HG02610 (cell line): ENCODE data around the gene RIPOR2.
A peak's percentile ranks its signal among the peaks of the same experiment; 100 is the strongest.
"Not testable (repeated sequence)": the region's sequence is repeated elsewhere in the genome, so short reads cannot be mapped to it uniquely, and the experiment has no call there.

Experiments used
- ATAC-seq: cut with Tn5 transposase; IDR thresholded peaks from one replicate; pipeline ENCODE4 v1.9.1; 2021; ENCODE audit warnings: mild to moderate bottlenecking, moderate library complexity; ENCODE audit not compliant: unreplicated experiment

Gene RIPOR2

DNA sequence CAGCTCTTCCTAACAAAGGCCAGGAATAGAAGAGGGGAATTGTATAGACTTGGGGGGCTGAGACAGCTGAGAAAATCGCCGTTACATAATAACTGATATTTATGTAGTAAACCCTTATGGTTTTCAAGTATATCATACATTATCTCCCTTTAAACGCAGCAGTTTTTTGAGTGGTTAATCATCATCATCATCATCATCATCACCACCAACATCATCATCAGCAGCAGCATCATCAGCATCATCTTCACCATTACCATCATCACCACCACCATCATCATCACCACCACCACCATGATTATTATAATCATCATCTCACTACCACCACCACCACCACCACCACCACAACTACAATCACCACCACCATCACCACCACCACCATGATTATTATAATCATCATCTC is 9.1 kb downstream of the RIPOR2 start:
- not testable (repeated sequence) for ATAC-seq

DNA sequence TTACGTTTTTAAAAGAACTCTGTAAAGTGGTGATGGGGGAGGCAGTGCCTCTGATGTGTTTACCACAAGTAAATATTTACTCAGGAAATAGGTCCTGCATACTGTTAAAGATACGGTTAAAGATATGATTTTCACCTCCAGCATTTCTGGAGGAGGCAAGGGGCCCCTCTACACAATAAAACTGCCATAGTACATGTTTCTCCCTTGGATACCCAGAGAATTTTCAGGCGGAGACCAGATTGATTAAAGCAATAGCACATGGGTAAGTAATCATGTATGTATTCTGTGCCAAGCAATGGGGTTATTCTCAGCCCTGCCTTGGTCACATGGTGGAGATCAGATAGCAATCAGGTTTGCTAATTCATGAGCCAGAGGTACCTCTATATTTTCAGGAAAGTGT is 9.6 kb downstream of the RIPOR2 start:
- ATAC-seq, result no peak

DNA sequence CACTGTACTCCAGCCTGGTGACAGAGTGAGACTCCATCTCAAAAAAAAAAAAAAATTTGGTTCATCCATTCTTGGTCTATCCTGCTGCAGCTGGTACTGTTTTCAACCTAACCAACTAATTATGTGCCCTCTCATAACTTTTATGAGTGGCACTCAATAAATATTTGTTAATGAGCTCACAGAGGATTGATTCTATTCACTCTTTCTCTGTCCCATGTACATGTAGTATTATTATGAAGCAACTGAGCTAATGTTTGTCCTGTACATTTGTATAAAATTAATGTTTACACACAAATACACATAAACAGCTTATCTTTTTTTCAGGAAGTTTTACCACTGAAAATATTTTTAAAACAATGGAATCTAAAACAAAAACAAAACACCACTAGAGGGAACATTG is 10.1 kb downstream of the RIPOR2 start:
- ATAC-seq, result no peak

DNA sequence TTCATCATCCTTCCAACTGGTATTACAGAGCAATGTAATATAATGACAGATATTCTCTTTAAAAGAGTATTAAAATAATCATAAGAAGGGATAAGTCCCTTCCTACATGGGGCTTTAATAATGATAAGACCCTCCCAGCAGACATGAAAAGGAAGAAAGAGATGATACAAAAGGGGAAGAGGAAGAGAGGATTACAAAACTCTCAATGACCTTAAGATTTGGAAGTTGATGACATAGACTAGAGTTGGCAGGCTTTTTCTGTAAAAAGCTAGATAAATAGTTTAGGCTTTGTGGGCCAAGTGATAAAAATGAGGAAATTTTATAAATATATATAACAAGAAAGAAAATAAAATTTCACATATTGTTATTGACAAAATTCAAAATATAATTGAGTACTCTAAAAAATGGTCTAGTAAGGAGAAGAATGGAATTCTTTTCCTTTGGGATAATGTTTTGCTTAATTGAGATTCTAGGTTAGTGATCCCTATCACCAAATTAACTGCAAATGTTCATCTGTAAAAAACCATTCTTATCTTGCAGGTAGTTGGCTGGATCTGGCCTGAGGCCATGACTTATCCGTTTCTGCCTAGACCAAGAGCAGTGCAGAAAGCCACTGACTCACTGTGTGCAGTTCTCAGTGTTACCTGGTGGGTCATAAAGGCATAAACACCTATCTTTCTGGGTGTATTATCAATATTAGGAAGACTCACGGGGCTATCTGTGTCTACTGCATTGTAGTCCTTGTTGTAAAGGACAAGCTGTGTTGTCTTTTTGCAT is 11.0 kb downstream of the RIPOR2 start:
- ATAC-seq, result no peak

DNA sequence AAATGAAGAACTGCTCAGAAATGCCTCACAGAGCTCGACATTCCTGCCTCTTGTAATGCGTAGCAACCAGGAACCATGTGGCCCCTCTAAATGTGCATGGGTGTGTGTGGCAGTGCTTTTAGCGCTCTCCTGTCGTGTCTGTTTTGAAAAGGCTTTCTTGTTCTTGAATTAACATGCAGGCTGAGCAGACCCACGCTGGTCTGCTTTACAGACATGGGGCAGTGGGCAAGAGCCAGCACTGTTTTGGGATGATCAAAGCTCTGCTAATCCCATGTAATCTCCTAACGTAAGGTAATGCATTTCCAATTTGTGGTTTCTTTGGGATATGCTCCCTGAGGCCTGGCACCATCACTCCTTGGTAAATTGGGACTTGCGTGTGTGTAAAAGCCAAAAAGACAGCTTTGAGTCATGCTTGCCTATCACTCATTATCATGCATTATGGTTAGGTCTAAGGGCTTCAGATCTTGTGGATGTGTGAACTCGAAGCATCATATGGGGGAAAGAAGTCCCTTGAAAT is 11.8 kb downstream of the RIPOR2 start:
- no peak for ATAC-seq

DNA sequence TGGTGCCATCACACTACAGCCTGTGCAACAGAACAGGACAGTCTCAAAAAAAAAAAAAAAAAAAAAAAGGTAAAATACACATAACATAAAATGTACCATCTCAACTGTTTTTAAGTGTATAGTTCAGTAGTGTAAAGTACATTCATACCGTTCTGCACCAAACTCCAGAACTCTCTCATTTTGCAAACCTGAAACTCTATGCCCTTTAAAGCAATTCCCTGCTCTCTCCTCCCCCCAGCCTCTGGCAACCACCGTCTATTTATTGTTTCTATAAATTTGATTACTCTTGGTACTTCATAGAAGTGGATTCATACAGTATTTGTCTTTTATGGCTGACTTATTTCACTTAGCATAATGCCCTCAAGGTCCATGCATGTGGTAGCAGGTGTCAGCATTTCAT is 12.9 kb downstream of the RIPOR2 start:
- ATAC-seq, result no peak

DNA sequence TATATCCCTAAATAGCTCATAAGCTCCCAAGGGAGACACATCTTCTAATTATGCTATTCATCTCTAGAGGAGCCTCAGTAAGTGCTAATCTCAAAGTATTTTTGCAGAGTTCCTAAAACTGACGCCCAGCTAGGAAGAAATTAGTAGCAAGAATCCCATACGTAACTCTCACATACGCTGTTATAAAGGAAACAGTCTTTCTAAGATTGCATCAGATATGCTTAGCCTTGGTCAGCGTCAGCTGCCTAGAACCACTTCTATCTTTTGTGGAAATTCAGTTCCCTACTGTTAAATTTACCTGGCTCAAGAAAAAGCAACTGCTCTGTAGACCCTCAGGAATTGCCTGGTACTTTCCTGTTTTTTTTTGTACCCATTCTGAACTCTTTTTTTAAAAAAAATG is 13.6 kb downstream of the RIPOR2 start:
- ATAC-seq, result no peak

DNA sequence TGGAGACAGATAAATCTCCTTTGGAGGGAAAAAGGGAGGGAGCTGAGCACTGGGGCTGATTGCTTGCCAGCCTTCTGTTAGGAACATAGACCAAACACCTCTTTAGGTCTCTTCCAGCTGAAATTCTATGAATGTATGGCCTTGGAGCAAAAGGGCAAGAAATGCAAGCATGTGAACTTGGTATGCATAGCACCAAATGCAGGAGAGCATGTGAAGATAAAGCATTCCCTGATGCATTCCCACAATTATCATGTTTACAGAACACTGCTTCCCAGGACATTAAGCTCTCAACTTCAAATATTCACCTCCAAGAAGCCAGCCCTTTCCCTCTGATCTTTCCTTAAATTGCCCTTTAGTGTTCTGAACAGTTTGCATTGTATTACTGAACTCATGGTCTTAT is 15.6 kb downstream of the RIPOR2 start:
- ATAC-seq, result no peak

DNA sequence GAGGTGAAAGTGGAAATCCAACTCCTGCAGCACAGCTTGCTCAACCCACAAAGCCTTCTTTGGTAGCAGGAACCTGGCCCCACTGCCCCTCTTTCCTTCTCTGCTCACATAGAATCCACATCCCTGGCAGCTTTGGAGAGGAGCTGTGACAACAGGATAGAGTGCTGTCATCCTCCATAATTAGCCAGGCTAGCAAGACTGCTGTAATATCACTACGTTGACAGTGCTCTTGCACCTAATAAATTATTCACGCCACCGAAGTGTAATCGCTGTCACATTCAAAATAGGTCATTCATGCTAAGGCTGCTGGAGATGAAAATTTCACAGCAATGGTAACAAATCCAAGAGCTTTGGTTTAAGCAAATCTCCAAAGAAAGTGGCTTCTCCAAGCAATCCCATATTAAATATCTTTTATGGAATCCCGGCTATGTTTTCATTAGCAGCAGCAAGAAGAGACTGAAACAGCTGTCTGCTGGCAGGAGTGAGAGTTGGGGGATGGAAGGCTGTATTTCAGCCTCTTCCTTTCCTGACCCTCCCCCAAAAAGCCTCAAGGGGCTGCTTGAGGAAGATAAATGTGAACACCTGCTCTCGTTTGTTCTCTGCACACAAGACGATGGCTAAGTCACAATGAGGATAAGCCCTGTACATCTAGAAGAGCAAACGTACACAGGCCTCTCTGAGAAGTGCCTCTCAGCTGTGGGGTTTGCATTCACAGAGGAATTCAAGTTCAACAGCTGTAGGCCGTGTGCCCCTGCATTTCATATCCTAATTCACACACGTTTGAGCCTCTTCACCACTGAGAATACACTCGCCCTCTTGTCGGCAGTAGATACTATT is 16.5 kb downstream of the RIPOR2 start:
- peak; percentile 58 for ATAC-seq

DNA sequence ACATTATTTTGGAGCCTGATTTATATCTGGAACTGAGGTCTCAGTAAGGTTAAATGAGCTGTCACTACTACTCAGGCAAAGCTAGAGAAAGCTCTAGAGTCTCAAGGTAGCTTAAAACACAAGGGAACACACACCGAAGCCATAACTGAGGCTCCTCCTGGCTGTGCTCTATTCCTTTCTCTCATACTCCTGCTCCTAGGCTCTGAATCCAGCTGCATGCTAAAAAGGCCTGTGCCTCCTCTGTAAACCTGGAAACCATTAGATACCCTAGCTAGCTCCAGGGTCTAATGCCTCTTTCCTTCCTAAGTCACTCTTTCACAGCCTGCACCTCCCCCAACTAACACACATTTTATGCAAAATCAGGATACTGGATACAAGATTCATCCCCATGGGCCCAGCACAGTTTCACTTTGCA is 17.1 kb downstream of the RIPOR2 start:
- no peak for ATAC-seq

DNA sequence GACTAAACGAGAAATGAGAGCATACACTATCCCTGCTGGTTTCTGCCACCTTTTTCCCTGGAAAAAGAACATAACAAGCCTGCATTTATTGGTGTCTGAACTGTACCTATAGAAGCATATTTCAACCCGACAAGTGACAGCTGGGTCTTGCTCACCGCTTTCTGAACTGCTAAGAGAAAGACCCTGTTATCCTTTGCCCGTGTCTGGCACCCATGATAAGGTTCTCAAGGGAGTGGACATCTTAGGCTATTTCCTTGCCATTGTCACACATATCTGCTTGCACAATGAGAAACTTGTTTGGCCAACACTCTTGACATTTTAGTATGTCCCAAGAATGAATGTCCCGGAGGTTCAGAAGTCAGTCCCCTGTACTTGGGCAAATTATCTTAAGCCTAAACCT is 19.3 kb downstream of the RIPOR2 start:
- ATAC-seq, result no peak

DNA sequence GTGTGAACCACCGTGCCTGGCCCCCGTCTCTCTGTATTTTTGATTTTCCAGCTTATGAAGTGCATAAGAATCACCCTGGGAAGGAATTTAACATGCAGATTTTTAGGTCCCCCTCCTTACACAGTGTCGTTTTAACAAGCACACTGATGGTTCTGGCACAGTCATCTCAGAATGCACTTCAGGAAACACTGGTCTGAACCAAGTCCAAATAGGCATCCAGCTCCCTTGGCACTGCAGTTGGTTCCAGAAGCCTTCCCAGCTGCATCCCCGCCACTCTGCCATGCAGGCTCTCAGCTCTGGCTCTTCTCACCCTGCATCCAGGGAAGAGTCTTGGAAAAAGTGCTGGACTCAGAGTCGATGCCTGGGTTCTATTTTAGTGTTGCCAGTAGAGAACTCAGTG is 20.1 kb downstream of the RIPOR2 start:
- ATAC-seq, result no peak

DNA sequence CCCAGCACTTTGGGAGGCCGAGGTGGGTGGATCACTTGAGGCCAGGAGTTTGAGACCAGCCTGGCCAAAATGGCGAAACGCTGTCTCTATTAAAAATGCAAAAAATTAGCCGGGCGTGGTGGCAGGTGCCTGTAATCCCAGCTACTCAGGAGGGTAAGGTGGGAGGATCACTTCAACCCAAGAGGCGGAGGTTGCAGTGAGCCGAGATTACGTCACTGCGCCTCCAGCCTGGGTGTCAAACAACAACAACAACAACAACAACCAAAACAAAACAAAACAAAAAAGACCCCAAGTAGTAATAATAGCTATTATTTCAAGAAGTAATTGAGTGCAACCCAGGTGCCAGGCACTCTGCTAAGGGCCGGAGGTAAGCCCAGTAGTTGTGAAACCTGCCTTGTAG is 21.7 kb downstream of the RIPOR2 start:
- not testable (repeated sequence) for ATAC-seq

DNA sequence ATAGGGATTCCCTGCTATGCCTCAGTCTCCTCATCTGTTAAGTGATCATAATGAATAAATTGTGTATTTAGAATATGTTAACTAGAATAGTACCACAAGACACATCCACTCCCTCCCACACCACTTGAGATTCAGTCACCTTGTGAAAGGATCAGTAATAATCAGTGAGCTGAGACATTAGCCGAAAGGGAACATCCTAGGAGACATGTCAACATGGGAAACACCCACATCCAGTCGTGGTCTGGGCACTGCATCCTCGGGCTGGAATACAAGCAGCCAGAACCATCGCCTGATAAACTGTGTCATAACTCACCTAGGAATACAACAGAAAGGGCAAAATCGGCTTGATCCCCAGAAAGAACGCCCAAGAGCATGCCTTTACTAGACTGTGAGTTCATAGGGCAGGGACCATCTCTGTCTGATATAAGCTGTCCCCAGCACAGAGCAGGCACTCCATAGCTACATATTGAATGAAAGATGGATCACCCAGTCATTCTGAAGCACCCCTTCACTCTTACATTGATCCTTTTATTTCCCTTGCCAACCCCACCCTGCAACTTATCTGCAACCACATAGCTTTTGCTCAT is 23.9 kb downstream of the RIPOR2 start:
- ATAC-seq, result no peak

DNA sequence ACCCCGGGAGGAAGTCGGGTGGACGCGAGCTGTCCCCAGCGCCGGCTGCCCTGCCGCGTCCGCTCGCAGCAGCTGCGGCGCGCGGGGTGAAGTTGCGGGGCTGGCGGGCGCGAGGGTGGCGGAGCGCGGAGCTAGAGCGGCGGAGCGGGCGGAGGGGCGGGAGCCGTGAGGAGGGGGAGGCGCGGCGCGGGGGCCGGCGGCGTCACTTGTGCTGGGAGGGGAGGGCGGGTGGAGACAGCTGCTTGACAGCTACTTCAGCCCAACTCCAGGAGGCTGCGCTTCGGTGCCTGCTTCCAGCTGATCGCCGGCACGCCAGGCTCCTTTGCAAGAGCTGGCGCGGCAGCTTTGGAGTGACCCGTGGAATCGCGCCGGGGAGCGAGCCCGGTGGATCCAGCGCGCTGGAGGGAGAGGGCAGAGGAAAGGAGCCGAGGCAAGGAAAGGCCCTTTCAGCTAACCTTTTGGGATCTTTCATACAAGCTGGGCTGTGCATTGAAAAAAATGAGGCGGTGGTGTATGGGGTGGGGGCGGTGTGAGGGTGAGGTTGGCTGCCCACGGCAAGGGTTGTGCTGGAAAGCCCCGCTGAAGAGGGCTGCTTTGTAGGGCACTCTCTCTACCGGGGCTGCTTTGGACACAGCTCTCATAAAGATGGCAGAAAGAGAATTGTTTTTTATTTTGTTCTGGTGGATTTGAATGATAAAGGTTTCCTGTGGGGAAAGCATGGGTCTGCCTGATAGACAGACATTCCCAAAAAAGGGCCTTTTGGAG is 24.6 kb downstream of the RIPOR2 start:
- ATAC-seq, result peak; percentile 34

DNA sequence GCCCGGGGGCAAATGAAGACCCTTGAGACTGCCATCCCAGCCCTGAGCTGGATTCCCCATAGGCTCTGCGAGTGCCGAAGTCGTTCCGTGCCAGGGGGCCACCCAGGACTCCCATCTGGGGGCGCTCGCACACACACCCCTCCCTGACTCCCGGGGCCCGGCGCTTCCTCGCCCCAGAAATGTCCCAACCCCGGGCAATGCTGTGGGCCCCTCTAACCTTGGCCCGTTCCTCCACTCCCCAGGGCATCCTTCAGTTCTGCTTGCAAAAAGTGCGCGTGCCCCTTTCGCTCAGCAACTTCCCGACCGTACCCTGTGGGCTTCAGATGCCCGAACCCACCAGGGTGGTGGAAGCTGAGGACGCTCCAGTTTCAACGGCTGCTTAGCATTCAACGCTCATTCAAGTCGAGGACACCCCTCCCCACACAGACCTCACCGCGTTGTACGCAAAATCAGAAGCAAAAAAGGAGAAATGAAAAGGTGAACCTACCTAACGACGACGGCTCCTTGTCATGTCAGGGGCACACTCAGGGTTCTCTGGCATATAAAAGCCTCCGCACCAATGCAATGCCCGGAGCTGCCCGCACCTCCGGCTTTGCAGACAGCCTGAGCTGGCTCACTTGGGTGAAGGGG is 25.3 kb downstream of the RIPOR2 start:
- peak; percentile 55 for ATAC-seq

DNA sequence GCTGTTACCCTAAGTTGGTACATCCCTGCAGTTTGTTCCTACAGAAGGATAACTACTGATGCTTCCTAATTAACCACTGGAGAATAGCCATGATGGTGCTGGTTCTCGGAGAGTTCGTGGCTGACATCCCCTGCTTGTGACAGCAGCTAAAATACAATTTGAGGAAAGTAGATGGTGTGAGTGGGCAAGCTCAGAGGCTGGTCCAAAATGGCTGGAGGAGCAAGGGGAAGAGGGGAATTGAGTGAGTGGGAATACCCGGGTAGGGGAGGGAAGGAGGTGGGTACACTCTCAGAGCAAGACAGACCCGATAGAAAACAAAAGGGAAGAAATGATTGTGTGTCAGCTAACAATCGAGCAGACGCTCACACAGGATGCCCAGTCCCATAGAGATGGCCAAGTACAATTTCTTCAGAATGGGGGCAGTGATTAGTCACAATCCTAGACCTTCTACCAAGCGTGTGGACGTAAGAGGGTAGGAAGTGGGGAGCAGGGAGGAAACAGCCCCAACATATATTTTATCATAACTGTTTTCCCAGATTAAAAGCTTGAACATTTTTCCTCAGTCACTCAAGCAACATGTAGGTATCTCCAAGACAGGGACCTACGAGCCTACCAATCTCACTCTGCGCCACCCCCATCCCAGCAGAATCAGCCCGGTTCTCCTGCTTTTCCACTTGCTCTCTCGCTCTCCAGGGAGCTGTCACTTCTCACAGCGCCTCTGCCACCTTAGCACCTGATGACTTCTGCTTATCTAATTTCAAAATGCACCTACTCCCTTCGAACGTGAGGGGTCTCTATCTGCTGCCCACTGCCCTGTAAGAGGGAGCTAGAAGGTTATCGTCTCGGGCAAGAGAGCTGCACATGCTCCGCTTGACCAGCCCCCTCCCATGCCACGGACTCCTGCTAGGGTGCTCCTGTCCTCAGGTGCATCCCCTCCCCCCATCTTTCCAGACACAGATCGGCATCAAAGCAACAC is 26.2 kb downstream of the RIPOR2 start:
- no peak for ATAC-seq

DNA sequence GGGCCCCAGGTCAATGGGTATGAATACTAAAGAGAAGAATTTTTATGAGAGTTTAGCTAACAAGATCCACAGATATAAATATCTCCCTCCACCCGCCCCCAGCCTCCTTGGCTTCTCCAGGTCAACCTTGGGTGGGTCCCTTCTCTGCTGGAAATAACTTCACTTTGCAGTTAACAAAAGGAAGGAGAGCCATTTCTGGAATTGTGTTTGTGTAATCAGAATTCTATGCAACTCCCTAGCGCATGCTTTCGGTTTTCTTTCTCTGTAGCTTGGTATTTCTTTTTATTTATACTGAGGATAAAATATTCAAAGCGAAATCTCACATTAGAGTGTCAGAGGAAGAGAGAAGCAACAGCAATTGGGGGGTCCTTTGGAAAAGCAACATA is 27.1 kb downstream of the RIPOR2 start:
- no peak for ATAC-seq

DNA sequence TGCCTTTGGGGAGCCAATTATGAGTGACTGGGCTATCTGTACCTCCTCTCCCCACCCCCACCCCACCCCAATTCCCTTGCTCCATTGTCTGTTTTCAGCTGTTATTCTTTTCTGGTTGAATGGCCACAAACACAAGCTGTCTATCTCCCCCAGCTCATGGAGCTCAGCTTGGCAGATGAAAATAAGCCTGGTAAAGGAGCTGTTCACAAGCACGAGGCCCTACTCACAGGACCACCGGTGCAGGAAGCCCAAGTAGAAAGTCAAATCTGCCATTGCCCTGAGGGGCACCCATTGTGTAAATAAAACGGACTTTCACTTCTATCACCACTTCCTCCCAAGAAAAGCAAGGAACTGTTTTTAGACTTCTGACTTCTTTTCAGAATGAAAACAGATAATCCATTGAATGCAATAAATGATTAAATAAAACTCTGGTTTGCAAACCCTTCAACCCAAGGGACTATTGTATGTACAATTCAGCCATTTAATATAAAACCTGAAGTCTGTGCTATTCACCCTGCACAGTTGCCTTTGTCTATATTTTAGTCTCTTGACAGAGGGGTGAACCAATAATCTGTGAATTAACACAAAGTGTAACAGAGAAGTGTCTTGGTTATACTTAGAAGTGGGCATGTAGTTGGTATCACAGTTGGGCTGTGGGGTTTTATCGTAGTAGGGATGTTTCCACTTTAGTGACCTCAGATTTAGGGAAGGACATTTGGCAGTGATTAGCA is 27.7 kb downstream of the RIPOR2 start:
- ATAC-seq, result no peak
